ENCODE results near the gene CALN1.

Gene CALN1

DNA sequence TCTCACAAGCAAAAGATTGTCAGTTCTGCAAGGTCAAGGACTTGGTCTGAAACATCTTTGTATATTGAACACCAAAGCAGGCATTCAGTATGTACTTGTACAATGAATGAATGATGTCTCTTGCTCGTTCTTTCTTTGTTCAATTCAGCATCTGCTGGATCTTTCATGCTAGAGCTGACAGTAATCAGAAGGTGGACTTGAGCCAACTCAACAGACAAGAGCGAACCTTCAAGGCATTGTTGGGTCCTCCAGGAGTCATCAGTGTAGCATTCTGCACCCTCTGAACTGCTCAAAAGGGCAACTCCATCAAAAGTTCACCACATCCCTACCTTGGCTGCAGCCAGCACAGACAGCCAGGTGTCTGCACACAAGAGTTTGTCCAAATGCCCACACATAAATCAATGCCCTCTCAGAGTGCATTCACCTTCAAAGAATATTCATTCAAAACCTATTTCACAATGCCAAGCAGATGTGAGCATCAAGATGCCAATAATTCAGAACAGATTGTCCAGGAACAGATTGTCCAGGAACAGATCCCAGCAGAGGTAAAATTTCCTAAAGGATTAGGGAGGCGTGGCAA, 386.7 kb downstream of the CALN1 start:
- Mint-ChIP-seq H3K36me3 (no peaks in the 10 kb centered on the region), H3K4me3 (no peak overlapping the region), H3K4me1 (no peaks in the 10 kb centered on the region), H3K9me3 (peaks cover 14% of the 10 kb centered on the region), H3K27ac (no peak overlapping the region)
- ATAC-seq (no peak), DNase-seq (ENCODE audit: low spot score in 2 of 2) (no peak)

DNA sequence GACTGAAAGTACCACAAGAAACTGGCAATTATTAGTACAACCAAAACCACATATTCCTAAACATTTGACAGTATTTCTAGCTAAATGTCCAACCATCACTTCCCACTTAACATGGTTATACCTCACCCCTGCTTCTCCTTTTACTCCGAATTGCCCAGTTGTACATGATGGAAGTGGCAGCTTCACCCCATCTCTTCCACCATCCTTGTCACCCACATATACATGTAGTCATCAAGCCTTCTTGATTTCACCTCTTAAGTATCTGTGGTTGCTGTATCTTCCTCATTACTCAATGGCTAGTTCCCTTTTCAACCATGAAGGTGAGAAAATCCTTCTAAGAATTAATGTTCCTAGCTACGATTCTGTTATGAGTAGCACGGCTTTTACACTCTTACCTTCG, 388.2 kb downstream of the CALN1 start:
- ATAC-seq (no peak), DNase-seq (ENCODE audit: low spot score in 2 of 2) (no peak)
- no peak overlapping the region for H3K27ac Mint-ChIP-seq
- H3K4me3 Mint-ChIP-seq: no peak overlapping the region
- no peaks in the 10 kb centered on the region for H3K4me1 Mint-ChIP-seq
- peaks cover 14% of the 10 kb centered on the region for H3K9me3 Mint-ChIP-seq
- H3K36me3 Mint-ChIP-seq: no peaks in the 10 kb centered on the region

DNA sequence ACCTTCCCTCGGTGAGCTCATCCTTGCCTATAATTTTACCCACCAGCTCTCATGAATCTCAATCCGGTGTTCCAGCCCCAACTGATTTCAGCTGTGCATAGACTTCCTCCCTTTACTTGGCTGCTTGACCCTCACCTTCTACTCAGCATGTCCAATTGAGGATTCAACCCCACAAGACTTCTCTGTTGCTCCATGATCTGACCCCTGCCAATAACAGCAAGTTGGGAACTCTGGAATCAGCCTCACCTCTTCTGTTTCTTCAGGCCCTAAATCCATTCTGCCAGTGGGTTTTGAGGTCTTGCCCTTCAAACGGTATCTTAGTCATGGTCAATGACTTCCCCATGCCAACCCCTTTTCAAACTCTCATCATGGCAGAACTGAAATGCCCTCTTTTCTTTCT, 390.4 kb downstream of the CALN1 start:
- H3K4me3 Mint-ChIP-seq: no peak overlapping the region
- ATAC-seq: no peak
- peaks cover 14% of the 10 kb centered on the region for H3K9me3 Mint-ChIP-seq
- H3K27ac Mint-ChIP-seq: no peak overlapping the region
- H3K4me1 Mint-ChIP-seq: no peaks in the 10 kb centered on the region
- no peak for DNase-seq (ENCODE audit: low spot score in 2 of 2)
- no peaks in the 10 kb centered on the region for H3K36me3 Mint-ChIP-seq

DNA sequence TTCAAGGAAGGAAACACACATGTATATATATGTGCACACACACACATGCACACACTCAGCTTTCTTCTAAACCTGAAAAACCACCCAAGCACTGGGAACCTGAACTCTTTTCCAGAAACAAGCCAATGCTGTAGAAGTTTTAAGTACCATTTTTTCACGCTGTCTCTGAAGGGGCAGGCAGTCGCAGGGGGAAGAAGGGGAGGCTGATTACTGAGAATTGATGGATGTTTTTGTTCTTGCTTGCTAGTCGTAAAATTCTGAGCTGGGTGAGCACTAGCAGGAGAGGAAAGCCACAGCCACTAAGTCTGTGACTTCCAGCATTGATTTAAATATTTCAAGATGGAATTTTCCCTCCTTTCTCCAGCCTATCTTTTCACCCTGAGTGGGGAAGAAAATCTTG, 391.8 kb downstream of the CALN1 start:
- ATAC-seq: no peak
- DNase-seq (ENCODE audit: low spot score in 2 of 2): no peak
- no peak overlapping the region for H3K27ac Mint-ChIP-seq
- peaks cover 9% of the 10 kb centered on the region for H3K9me3 Mint-ChIP-seq
- H3K4me3 Mint-ChIP-seq: no peak overlapping the region
- no peaks in the 10 kb centered on the region for H3K4me1 Mint-ChIP-seq
- H3K36me3 Mint-ChIP-seq: no peaks in the 10 kb centered on the region

DNA sequence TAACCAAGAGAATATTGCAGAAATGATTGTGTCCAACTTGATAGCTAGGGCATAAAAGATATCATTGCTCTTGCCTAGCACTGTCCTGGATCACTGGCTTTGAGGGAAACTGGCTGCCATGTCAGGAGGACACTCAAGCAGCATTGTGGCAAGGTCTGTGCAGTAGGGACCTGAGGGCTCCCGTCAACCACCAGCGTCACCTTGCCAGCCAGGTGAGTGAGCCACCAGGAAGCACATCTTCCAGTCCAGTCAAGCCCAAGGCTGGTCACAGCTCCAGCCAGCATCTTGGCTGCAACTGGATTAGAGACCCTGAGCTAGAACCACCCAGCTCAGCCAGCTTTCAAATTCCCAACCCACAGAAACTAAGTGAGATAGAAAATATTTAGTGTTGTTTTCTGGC, 392.7 kb downstream of the CALN1 start:
- no peak for DNase-seq (ENCODE audit: low spot score in 2 of 2)
- no peaks in the 10 kb centered on the region for H3K36me3 Mint-ChIP-seq
- no peaks in the 10 kb centered on the region for H3K4me1 Mint-ChIP-seq
- H3K4me3 Mint-ChIP-seq: no peak overlapping the region
- ATAC-seq: no peak
- H3K9me3 Mint-ChIP-seq: peaks cover 9% of the 10 kb centered on the region
- H3K27ac Mint-ChIP-seq: no peak overlapping the region

DNA sequence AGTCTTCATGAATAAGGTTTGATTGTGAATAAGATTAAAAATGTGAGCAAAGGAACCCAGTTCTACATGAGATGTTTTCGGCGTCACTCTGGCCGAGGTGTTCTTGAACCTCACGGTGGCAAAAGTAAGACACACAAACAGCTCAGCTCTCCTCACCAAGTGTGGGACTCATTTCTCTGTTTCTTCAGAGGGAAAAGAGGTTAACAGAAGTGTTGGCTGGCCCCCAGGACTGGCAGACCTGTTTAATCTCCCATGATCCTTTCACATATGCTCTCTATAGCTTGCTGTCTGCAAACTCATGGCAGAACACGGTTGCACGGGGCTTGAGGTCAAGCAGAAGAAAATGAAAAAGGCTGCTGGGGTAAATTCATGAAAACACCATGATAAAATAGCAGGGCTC, 394.4 kb downstream of the CALN1 start:
- DNase-seq (ENCODE audit: low spot score in 2 of 2) (no peak), ATAC-seq (no peak)
- no peak overlapping the region for H3K27ac Mint-ChIP-seq
- no peaks in the 10 kb centered on the region for H3K36me3 Mint-ChIP-seq
- no peaks in the 10 kb centered on the region for H3K4me1 Mint-ChIP-seq
- H3K9me3 Mint-ChIP-seq: peaks cover 8% of the 10 kb centered on the region
- H3K4me3 Mint-ChIP-seq: no peak overlapping the region

DNA sequence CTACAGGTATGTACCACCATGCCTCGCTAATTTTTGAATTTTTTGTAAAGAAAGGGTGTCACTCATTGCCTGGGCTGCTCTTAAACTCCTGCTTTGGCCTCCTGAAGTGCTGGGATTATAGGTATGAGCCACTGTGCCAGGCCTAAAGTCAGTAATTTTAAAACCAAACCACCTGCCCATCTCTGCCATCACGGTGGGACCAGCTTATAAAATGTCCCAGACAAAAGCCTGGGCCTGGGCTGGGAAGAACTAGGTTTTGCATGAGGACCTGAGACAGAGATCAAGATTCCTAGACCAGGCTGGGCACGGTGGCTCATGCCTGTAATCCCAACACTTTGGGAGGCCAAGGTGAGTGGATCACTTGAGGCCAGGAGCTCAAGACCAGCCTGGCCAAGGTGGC, 395.6 kb downstream of the CALN1 start:
- H3K4me3 Mint-ChIP-seq: no peak overlapping the region
- H3K36me3 Mint-ChIP-seq: no peaks in the 10 kb centered on the region
- H3K4me1 Mint-ChIP-seq: no peaks in the 10 kb centered on the region
- DNase-seq (ENCODE audit: low spot score in 2 of 2) (no peak), ATAC-seq (no peak)
- peaks cover 3% of the 10 kb centered on the region for H3K9me3 Mint-ChIP-seq
- no peak overlapping the region for H3K27ac Mint-ChIP-seq

DNA sequence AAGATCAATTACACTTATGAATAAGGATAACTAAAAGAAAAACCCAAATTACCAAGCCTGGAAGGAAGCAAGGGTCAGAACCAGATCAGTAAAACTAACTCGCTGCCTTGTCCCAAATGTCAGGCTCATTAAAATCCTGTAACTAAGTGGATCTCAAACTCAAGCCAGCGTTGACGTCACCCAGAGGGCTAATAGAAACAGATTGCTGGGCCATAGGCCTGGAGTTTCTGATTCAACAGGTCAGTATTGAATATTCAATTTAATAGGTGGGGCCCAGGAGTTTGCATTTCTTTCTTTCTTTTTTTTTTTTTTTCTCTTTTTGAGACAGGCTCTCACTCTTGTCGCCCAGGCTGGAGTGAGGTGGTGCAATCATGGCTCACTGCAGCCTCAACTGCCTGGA, 397.0 kb downstream of the CALN1 start:
- peaks cover 2% of the 10 kb centered on the region for H3K9me3 Mint-ChIP-seq
- no peak overlapping the region for H3K27ac Mint-ChIP-seq
- H3K4me3 Mint-ChIP-seq: no peak overlapping the region
- no peak for ATAC-seq
- no peak for DNase-seq (ENCODE audit: low spot score in 2 of 2)
- no peaks in the 10 kb centered on the region for H3K4me1 Mint-ChIP-seq
- no peaks in the 10 kb centered on the region for H3K36me3 Mint-ChIP-seq

DNA sequence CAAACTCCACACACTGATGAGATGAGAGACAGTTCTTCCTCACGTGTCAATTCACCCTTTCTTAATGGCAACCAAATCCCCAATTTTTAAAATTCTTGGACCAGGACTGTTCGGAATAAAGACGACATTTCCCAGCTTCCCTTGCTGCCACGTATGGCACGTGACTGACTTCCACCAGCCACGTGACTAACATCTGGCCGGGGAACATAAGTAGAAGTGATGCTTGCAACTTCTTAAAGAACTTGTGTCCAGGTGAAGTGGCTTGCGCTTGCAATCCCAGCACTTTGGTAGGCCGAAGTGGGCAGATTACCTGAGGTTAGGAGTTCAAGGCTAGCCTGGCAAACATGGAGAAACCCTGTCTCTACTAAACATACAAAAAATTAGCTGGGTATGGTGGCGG, 405.1 kb downstream of the CALN1 start:
- no peaks in the 10 kb centered on the region for H3K4me1 Mint-ChIP-seq
- no peak for ATAC-seq
- H3K36me3 Mint-ChIP-seq: no peaks in the 10 kb centered on the region
- peaks cover 3% of the 10 kb centered on the region for H3K9me3 Mint-ChIP-seq
- no peak overlapping the region for H3K27ac Mint-ChIP-seq
- DNase-seq (ENCODE audit: low spot score in 2 of 2): no peak
- H3K4me3 Mint-ChIP-seq: no peak overlapping the region

DNA sequence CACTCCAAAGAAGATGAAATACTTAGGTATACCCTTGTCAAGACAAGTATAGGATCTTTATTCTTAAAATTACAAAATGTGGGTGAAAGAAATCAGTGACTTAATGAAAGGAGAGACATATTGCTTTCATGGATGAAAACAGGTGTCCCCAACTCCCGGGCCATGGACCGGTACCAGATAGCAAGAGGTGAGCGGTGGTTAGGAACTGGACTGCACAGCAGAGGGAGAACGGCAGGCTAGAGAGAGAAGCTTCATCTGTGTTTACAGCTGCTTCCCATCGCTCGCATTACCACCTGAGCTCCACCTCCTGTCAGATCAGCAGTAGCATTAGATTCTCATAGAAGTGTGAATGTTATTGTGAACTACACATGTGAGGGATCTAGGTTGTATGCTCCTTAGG, 408.9 kb downstream of the CALN1 start:
- Mint-ChIP-seq H3K4me1 (no peaks in the 10 kb centered on the region), H3K4me3 (no peak overlapping the region), H3K27ac (no peak overlapping the region), H3K9me3 (peaks cover 9% of the 10 kb centered on the region), H3K36me3 (no peaks in the 10 kb centered on the region)
- DNase-seq (ENCODE audit: low spot score in 2 of 2) (no peak), ATAC-seq (no peak)

DNA sequence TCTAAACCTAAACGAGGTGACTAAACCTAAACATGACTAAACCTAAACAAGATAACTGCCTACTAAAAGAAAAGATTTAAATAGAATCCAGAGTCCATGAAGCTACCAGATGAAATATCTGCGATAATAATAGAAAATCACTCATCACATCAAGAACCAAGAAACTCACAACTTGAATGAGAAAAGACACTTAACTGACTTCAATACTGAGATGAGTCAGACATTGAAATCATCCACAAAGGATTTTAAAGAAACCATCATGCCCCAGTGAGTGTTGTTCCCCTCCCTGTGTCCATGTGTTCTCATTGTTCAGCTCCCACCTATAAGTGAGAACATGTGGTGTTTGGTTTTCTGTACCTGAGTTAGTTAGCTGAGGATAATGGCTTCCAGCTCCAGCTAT, 416.0 kb downstream of the CALN1 start:
- Mint-ChIP-seq H3K27ac (no peak overlapping the region), H3K36me3 (no peaks in the 10 kb centered on the region), H3K9me3 (peaks cover 16% of the 10 kb centered on the region), H3K4me3 (no peak overlapping the region), H3K4me1 (no peaks in the 10 kb centered on the region)
- DNase-seq (ENCODE audit: low spot score in 2 of 2) (no peak), ATAC-seq (no peak)

DNA sequence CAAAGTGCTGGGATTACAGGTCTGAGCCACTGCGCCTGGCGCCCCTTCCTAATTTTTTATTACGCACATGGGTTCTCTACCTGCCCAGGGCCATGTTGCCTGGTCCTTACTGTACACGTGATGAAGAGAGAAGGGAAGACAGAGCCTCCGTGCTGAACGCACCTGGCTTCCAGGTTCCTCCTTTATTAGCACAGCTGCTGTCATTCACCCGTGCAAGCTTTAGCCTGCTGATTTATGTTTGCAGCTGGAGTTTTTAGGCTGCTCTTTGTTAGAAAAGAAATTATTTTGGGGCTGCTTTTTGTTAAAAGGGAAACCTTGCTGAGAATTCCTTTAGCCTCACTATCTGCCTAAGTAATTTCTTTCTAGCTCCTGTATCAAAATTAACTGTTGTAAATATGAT, 417.0 kb downstream of the CALN1 start:
- no peaks in the 10 kb centered on the region for H3K36me3 Mint-ChIP-seq
- H3K27ac Mint-ChIP-seq: no peak overlapping the region
- no peak for ATAC-seq
- H3K4me1 Mint-ChIP-seq: no peaks in the 10 kb centered on the region
- H3K9me3 Mint-ChIP-seq: peaks cover 10% of the 10 kb centered on the region
- H3K4me3 Mint-ChIP-seq: no peak overlapping the region
- DNase-seq (ENCODE audit: low spot score in 2 of 2): no peak

DNA sequence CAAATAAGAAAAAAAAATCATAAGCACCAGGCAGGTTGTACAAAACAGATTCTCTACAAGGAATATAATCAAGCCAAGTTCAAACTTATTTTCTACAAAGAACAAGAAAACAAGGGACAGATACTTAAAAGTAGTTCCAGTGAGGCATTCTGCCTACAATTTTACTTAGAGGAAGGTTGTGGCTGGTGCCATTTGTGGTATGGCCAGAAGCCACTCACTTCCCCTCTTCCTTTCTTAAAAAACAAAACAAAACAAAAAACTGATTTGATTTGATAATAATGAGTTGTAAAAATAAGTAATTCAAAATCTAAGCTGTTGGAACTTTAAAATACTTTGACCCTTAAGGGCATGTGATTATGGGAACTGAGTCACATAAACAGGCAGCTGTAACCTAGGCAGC, 420.6 kb downstream of the CALN1 start:
- Mint-ChIP-seq H3K27ac (no peak overlapping the region), H3K4me1 (no peaks in the 10 kb centered on the region), H3K36me3 (no peaks in the 10 kb centered on the region), H3K9me3 (peaks cover 10% of the 10 kb centered on the region), H3K4me3 (no peak overlapping the region)
- ATAC-seq: no peak
- DNase-seq (ENCODE audit: low spot score in 2 of 2): no peak

DNA sequence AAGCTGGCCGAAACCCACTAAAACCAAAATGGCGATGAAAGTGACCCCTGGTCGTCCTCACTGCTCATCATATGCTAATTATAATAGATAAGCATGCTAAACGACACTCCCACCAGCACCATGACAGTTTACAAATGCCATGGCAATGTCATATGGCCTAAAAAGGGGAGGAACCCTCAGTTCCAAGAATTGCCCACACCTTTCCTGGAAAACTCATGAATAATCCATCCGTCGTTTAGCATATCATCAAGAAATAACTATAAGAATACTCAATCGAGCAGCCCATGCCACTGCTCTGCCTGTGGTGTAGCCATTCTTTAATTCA, 422.0 kb downstream of the CALN1 start:
- ATAC-seq: no peak
- DNase-seq (ENCODE audit: low spot score in 2 of 2): no peak
- Mint-ChIP-seq H3K4me1 (no peaks in the 10 kb centered on the region), H3K27ac (no peak overlapping the region), H3K36me3 (no peaks in the 10 kb centered on the region), H3K9me3 (peaks cover 8% of the 10 kb centered on the region), H3K4me3 (no peak overlapping the region)

DNA sequence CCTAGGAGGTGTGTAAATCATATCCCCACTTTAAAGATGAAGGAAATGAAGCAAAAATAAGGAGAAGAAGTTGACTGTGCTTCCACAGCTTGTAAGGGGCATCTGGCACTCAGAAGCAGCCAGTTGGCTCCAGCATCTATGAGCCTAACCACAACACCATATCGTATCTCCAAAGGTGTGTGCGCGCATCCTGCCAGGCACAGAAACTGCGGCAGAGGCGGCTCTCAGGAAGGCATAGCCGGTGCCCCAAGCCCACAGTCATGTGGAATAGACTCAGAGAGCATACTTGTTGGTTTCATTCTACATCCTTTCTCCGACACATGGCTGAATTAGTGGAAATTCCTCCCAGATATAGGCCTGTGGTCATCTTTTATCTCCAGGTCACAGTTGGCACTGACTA, 423.9 kb downstream of the CALN1 start:
- Mint-ChIP-seq H3K4me1 (no peaks in the 10 kb centered on the region), H3K4me3 (no peak overlapping the region), H3K9me3 (peaks cover 6% of the 10 kb centered on the region), H3K27ac (no peak overlapping the region), H3K36me3 (no peaks in the 10 kb centered on the region)
- DNase-seq (ENCODE audit: low spot score in 2 of 2) (no peak), ATAC-seq (no peak)

DNA sequence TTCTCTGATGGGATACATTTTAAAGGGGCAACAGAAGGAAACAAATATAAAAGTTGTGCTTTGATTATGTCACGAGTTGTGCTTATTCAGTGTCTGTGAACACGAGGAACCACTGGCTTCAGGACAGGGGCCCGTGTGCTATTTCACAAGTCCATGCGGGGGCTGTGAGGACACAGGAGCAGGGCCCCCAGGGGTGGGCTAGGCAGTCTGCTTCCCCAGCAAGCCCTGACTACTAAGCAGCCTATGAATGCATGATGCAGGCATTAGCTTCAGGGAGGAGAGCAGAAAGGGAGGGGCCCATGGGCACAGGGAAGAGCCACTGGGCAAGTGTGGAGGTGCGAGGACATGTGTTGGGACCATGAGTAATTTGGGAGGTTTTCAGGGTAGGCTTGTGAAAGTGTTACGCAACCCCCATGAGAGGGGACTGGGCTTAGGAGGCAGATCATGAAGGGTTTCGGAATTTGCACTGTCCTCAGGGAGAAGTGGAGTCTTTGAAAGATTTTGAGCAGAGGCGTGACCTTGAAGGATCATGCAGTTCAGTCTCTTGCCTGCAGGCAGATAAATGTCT, 424.9 kb downstream of the CALN1 start:
- Mint-ChIP-seq H3K4me3 (no peak overlapping the region), H3K4me1 (no peaks in the 10 kb centered on the region), H3K36me3 (no peaks in the 10 kb centered on the region), H3K9me3 (peaks cover 10% of the 10 kb centered on the region), H3K27ac (no peak overlapping the region)
- no peak for DNase-seq (ENCODE audit: low spot score in 2 of 2)
- no peak for ATAC-seq

DNA sequence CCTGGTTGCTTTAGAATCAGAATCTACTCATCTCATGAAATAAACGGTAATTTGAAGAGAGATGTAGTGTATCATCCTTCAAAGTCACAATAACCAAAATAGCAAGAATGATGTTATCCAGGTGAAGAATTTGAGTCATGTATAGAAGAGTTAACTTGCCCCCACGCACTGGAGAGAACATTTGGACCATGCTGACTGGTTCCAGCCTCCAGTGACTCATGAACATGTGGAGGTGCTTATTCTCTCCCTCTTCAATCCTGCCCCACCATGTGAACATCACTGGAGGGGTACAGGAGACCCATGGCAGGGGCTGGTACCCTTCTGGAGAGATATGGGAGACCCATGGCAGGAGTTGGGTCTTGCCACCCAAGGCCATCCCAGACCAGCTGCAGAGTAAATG, 427.8 kb downstream of the CALN1 start:
- Mint-ChIP-seq H3K27ac (no peak overlapping the region), H3K36me3 (no peaks in the 10 kb centered on the region), H3K9me3 (peaks cover 5% of the 10 kb centered on the region), H3K4me3 (no peak overlapping the region), H3K4me1 (no peaks in the 10 kb centered on the region)
- DNase-seq (ENCODE audit: low spot score in 2 of 2) (no peak), ATAC-seq (no peak)

Data from stimulated activated effector memory CD8-positive, alpha-beta T cell treated with anti-CD3 and anti-CD28 coated beads, Interleukin-12 subunit alpha, Interleukin-12 subunit beta, amount 100 ng/mL, for 72 hours (primary cell).